Activated T-cell treated with anti-CD3 and anti-CD28 coated beads for 1 hour (primary cell): ENCODE data around the gene MYMK.

Source experiments
- DNase-seq: peaks from one replicate; pipeline ENCODE4 v3.0.0-alpha.2; 2020; ENCODE audit warnings: low read depth

The MYMK gene

GRCh38 chr9:133535306-133535877 lies 10.6 kb upstream of the MYMK start:
- no peak for DNase-seq

- peak; percentile 46 for DNase-seq
Measured at GRCh38 chr9:133534346-133535291, 9.9 kb upstream of the MYMK start, which contains the start of gene ADAMTSL2. Gene ADAMTSL2 (plus strand): TSS chr9:133534704. CDS start chr9:133536713, 2,009 bp downstream.

- no peak for DNase-seq
Measured at GRCh38 chr9:133533857-133534256, 9.1 kb upstream of the MYMK start.

- DNase-seq = peak; percentile 68
Measured at GRCh38 chr9:133532937-133533668, 8.3 kb upstream of the MYMK start.

- DNase-seq = no peak
Measured at GRCh38 chr9:133531293-133531692, 6.5 kb upstream of the MYMK start.

GRCh38 chr9:133529874-133530273 lies 5.1 kb upstream of the MYMK start:
- DNase-seq = no peak

GRCh38 chr9:133529457-133529856 lies 4.7 kb upstream of the MYMK start:
- DNase-seq = no peak

GRCh38 chr9:133528876-133529241 lies 4.1 kb upstream of the MYMK start:
- no peak for DNase-seq

- no peak for DNase-seq
Measured at GRCh38 chr9:133528001-133528875, 3.5 kb upstream of the MYMK start.

- no peak for DNase-seq
Measured at GRCh38 chr9:133527444-133527920, 2.7 kb upstream of the MYMK start.

GRCh38 chr9:133526721-133527321 lies 2.1 kb upstream of the MYMK start:
- DNase-seq = no peak

- no peak for DNase-seq
Measured at GRCh38 chr9:133525677-133526076, 918 bp upstream of the MYMK start.

GRCh38 chr9:133524146-133524545 lies 613 bp downstream of the MYMK start:
- no peak for DNase-seq

GRCh38 chr9:133523106-133523505 lies 1.7 kb downstream of the MYMK start:
- DNase-seq = no peak

- no peak for DNase-seq
Measured at GRCh38 chr9:133522073-133522910, 2.5 kb downstream of the MYMK start.

GRCh38 chr9:133521122-133522072 lies 3.4 kb downstream of the MYMK start:
- no peak for DNase-seq

GRCh38 chr9:133520121-133520835 lies 4.5 kb downstream of the MYMK start:
- DNase-seq = no peak

GRCh38 chr9:133519693-133520092 lies 5.1 kb downstream of the MYMK start:
- no peak for DNase-seq
